ENCODE measurements around the gene USP22. TPM values are rescaled to one million over a fixed set of nuclear protein-coding genes. Genes with fewer than 3 reads are reported as not detected.

The USP22 gene
- total RNA-seq, 1 experiment from 2014 or later: 148 TPM

DNA sequence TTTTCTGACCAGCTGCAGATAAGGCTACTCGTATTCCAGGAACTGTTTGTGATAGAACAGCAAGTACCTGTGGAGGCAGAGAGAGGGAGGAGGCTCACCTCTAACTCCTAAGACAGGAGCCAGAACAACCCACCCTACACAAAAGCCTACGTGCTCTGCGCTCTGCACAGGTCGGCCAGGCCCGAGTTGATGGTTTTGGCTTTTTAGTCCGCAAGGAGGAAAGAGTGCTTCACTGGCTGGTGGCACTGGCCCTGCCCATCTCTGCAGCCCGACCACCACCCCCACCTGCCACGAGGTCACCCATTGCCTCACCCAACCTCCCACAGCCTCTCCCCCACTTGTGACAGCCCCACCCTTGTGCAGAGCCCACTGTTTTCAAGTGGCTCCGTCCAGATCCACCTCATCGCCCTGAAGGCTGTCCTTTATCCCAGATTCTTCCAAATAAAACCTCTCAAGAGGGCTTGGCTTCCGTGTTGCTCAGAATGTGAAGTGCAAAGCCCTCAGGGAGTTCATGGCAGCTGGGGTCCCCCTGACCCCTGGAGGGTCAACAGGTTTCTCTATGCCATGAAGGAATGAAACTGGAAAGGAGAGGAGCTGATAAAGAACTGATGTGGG, 39.7 kb downstream of the USP22 start:
- no peak for DNase-seq (ENCODE audit: extremely low read depth, low read depth)

DNA sequence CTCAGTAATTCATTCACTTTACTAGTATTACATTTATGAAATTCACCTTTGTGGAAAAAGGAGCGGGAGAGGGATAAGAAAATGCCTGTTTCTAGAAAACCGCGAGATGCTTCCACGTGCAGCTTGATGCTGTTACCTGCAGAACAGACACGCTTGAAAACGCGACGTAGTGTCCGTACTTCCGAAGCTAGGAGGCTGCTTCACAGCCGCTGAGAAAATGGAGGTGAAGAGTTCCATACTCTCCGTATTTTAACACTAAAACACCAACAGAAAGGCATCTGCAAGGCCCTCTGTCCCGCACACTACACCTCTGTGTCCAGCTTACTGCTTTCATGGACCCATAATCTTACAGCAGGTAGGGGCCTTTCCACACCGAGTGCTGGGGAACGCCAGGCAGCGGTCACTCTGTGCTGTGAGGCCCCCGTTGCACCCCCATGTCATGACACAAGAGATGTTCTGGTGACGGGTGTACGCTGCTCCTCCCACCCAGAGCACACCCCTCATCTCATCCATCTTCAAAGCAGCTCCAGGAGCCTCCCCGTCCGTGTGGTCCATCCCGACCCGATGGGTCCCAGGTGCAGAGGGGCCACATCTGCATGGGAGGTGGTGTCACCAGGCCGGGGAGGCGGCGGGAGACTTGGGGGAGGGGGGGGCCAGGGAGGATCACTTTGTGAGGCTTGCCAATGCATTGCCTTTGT, 40.4 kb downstream of the USP22 start:
- DNase-seq (ENCODE audit: extremely low read depth, low read depth): no peak

- DNase-seq (ENCODE audit: extremely low read depth, low read depth): no peak
These were observed 41.0 kb downstream of the USP22 start for GRCh38 chr17:21001813-21002221.

DNA sequence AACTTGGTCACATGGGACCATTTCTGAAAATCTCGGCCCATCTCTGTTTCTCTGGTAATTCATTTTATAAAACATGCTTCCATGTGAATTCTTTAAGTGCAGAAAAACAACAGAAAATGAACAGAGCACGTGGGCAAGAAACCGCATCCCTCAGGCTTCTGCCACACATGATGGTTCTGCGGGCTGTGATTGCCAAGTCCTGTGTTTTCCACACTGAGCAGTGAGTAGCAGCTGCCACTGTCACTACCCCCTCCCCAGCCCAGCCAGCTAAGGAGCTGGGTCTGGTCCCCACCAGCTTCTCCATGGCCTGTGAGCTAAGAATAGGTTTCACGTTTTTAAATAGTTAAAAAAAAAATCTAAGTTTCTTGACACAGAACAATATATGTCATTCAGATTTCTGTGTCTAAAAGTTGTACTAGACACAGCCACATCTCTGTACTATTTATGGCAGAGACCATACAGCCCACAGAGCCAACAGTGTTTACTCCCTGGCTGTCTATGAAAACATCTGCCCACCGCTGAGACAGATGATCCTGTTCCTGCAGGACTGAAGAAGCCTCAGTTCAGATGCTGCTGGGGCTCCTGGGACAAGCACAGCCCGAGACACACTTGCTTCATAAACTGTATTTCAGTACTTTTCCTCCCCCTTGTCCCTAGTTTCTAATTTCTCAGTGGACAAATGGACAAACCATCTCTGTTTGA, 41.5 kb downstream of the USP22 start:
- no peak for DNase-seq (ENCODE audit: extremely low read depth, low read depth)

DNA sequence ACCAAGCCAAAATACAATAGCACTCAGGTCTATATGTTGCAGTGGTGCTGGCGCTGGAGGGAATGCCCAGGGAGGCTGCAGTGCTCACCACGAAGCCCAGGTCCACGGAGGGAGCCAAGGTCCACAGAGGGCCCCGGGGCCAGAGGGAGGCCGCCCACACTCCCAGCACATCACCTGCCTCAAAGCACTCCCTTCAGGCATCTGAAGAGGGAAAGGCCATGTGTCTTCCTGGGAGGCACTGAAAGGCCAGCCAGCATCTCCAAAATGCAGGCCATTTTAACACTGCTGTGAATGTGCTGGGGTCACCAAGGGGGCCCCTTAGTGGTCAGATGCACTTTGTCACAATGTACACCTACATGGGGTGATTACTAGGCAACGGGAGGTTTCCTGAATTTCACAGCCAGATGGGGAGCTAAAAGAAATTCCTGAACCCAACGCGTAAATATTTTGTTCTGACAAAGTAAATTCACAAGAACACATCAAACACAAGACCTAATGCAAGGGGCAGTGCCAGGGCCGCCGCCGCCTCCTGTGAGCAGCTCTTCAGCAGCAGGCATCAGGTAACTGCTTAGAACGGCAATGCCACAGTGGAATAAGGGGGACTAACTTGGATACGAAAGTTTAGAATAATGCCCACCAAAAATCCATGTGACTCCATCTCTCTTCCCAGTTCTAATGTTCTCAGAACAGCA, 42.8 kb downstream of the USP22 start:
- no peak for DNase-seq (ENCODE audit: extremely low read depth, low read depth)

DNA sequence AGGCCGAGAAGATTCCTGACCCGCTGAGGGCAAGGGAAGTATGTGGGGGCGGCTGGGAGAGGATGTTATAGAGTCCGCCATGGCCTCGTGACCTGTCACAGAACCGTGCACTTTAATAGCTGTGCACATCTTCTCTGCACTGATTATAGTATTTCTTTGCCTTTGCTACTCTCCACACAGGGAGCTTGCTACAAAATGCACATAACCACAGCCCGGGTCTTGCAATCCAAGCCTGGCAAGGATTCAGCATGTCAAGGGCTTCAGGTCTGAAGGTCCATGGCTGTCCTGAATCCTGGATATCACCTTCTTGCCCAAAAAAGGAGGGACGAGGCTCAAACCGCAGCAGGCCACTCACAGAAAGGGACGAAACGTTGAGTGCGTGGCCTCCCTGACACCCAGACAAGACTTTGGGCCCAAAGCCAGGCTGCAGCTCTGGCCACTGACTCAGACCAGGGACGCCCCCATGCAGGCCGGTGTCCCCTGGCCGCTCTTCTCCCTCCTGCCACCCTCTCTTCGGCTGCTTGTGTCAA, 43.7 kb downstream of the USP22 start:
- DNase-seq (ENCODE audit: extremely low read depth, low read depth): no peak

GRCh38 chr17:20998571-20999043, 44.2 kb downstream of the USP22 start:
- DNase-seq (ENCODE audit: extremely low read depth, low read depth): no peak

DNA sequence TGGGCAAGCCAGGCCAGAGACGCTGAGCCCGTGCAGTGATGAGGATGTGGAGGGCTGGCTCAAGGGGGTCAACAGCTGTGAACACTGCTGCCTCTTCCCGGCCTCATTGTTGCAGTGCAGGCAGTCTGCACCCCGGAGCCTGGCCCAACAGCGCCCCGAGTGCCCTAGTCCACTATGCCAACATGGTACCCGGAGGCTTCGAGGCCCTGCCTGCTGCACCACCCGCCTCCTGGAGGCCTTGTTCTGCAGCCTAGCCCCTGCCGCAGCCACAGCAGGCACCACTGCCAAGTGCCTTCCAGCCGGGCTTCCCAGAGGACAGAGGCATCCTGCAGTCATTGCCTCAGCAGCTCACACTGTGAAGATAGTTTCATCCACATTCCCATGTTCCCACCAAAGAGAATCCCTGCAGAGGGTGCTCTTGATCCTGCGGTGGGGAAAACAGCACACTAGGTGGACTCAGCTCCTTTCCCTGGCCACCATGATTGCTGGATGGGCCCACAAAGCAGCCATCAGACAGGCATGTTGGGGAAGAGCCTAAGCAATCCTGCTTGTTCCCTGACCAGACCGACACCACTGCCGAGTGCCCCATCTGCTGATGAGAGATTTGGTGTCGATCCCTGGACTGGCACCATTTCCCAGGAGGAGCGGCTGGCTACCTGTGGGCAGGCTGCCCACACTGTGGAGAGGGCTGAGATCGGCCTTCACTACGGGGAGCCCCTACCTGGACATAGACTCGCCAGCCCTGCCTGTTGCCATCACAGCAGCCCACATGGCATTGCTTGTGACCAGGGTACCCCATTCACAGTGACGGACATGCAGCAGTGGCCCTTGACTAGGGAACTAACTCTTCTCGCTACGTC, 44.9 kb downstream of the USP22 start:
- no peak for DNase-seq (ENCODE audit: extremely low read depth, low read depth)

DNA sequence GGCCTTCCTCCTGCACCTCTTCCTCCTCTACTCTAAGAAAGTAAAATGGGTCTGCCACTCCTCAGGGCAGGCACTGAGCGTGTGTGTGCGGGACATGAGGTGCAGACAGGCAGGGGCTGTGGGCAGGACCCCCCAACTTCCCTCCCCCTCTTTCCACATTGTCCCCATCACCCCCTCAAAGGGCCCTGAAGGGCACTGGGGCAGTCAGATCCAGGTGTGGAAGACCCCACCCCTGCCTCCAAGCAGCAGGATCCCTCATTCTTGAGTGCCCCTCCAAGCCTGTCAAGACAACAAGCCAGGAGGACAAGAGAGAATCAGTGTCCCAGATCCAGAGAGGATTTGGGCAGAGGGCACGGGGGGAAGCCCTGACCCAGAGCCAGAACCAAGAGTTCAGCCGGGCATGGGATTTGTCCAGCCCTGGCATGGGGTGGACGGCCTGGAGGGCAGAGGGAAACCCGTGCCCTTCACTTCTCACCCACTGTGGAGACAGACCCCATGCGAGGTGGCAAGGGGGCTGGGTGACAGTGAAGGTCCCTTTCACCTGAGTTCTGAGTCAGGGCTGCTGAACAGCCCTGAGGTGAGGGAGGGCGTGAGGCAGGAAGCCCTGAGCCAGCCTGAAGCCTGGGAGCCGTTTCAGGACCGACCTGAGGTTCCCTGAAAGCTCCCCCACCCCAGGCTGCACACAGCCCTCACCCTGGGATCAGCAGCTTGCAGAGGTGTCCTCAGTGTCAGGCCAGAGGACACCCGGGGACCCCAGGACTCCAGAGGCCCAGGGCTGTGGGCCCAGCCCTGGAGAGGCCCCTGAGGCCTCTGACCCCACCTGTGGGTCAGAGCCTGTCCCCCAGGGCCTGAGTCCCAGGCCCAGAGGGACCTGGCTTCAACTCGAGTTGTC, 45.8 kb downstream of the USP22 start:
- DNase-seq (ENCODE audit: extremely low read depth, low read depth): no peak

DNA sequence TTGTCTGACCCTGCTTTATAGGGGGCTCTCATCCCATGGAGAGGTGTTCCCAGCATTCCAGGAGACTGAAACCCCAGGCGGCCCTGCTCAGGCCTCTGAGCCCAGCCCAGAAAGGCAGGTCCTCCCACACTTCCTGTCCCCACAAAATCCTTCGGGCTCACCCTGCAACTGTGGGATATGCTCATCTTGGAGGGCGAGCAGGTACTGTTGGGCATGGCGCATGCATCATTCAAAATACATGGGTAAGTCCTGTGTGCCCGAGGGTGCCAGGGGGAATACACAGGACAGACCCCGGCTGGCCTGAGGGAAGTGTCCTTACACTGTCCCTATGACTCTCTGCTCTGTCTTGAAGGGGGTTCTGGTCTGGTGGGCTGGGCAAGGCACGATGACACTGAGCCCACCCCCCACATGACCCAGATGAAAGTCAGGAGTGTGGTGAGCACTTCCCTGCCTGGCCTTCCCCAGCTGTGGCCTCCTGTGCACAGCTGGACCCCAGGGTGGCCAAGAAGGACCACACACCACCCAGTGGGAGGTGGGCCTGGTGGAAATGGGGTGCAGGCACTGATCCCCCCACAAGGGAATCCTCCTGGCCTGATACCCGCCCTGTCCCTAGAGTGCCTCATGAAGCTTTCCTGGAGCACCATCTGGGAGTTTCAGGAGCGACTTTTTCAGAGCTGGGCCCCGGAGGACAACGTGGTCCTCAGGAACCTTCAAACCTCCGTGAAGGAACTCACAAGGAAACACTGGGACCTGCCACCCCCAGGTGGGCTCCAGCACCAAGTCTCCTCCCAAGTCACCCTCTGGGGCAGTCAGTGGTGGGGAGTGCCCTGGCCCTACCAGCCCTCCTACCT, 46.7 kb downstream of the USP22 start:
- DNase-seq (ENCODE audit: extremely low read depth, low read depth): no peak

GRCh38 chr17:20995164-20995872, 47.5 kb downstream of the USP22 start:
- no peak for DNase-seq (ENCODE audit: extremely low read depth, low read depth)

DNA sequence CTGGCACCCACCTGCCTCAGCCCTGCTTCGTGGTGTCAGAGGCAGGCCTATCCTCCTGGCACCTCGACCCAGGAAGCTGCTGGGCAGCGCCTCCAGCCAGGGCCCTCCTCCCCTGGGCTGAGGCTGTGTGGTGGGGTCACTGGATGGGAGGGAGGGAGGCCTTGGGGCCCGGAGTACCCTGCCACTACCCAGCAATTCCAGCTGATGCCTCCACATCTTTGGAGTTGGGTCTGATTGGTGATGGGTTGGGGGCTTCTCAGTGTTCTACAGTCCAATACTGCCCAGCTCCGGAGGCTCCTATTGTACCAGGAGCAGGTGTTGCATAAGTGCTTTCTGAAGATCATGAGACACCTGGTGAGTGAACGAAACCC, 48.0 kb downstream of the USP22 start:
- DNase-seq (ENCODE audit: extremely low read depth, low read depth): no peak

DNA sequence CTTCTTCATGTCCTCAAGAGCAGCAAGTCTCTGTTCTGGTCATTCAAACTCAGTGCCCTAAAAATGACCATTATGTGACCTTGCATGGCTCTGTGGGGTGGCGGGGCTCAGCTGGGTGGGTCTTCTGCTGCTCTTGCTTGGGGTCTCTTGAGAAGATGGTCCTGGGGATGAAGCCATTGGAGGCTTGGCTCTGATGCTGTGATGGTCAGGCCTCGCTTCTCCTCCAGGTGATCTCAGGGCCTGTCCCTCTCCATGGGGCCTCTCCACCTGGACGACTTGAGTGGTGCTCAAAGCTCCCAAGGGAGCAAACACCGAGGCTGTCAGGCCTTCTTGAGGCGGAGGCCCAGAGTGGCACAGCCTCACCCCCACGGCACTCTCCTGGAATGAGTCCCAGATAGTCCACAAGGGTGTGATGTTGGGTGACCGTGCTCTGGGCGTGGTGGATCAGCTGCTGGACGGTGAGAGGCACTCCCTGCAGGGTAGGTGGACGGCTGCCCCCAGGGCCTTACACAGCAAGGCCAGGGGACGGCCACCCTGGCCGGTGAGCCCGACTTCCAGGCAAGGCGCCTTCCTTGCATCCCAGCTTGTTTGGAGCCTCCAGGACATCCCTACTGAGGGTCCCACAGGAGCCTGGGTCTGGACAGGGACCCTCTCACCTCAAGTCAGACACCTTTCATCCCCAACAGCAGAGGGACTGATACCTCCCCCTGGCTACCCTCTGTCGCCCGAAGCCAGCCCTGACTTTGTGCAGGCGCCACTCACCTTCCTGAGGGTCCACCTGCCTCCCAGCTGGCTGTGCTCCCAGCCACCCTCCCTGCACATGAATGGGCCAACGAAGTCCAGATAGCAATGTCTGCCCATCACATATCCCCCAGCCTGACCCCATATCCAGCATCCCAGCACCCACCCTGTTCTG, 48.7 kb downstream of the USP22 start:
- DNase-seq (ENCODE audit: extremely low read depth, low read depth): no peak

DNA sequence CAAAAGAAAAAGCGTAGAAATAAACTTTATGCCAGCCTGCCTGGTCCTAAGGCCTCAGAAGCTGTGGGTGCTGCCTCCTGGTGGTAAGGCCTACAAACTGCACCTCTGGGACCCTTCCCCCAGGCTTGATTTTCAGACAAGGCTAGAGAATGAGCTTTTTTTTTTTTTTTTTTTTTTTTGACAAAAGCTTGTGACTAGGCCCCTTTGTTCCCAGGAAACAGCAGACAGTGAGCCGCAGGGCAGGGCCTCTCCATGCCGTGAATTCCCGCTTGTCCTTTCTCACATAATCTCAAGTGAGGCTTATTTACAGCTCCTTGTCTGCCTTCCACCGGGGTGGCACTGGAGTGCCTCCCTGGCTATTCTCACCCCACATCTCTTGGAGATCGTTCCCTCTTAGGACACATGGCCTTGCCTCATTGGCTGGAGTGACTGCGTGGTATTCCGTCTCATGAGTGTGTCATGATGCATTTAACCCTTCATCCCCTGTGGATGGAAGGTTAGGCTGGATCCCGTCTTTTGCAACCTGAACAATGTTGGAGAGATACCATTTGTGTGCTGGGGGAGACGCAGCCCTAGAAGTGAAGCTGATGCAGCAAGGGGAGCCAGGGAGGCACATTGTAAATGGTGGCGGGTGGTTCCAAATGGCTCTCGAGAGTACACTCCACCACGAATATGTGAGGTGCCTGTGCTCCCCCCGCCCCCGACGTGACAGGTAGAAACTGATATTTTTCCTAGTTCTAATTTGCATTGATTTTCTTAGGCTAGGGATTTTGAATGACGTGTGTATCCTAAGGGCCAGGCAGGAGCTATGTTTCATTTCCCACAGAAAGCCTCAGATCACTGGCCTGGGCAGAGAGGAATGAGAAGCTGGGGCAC, 49.6 kb downstream of the USP22 start:
- DNase-seq (ENCODE audit: extremely low read depth, low read depth): peak; percentile 54

- no peak for DNase-seq (ENCODE audit: extremely low read depth, low read depth)
These were observed 50.4 kb downstream of the USP22 start for GRCh38 chr17:20992416-20992815.
